Ishikawa (cell line): Measurements from ENCODE around the gene RYR1.

ENCODE experiments used
- CEBPB ChIP-seq: IDR thresholded peaks from 2 replicates; pipeline ENCODE4 v1.6.1; 2012
- CREB1 ChIP-seq: IDR thresholded peaks from 2 replicates; pipeline ENCODE4 v1.6.1; 2012; ENCODE audit warnings: low read depth
- EGR1 ChIP-seq: IDR thresholded peaks from 2 replicates; pipeline ENCODE4 v1.6.1; 2012
- EP300 ChIP-seq: IDR thresholded peaks from 2 replicates; pipeline ENCODE4 v1.6.1; 2012; ENCODE audit warnings: borderline replicate concordance
- FOXM1 ChIP-seq: IDR thresholded peaks from 2 replicates; pipeline ENCODE4 v1.6.1; 2012; ENCODE audit warnings: low read depth, borderline replicate concordance
- NFIC ChIP-seq: IDR thresholded peaks from 2 replicates; pipeline ENCODE4 v1.6.1; 2012
- RAD21 ChIP-seq: IDR thresholded peaks from 2 replicates; pipeline ENCODE4 v1.6.1; 2012; ENCODE audit warnings: low read depth
- TAF1 ChIP-seq: IDR thresholded peaks from 2 replicates; pipeline ENCODE4 v1.6.1; 2012; ENCODE audit warnings: low read depth, mild to moderate bottlenecking
- TCF12 ChIP-seq: IDR thresholded peaks from 2 replicates; pipeline ENCODE4 v1.6.1; 2012; ENCODE audit warnings: low read depth
- TEAD4 ChIP-seq: IDR thresholded peaks from 2 replicates; pipeline ENCODE4 v1.6.1; 2012
- YY1 ChIP-seq: IDR thresholded peaks from 2 replicates; pipeline ENCODE4 v1.6.1; 2012; ENCODE audit warnings: low read depth
- ZBTB7A ChIP-seq: IDR thresholded peaks from 2 replicates; pipeline ENCODE4 v1.6.1; 2012; ENCODE audit warnings: low read depth
- TF ChIP-seq, protein P1 (sequence below): IDR thresholded peaks from 2 replicates; pipeline ENCODE4 v1.6.1; 2012
- TF ChIP-seq, protein P2 (sequence below): IDR thresholded peaks from 2 replicates; pipeline ENCODE4 v1.6.1; 2012
- TF ChIP-seq, protein P3 (sequence below): IDR thresholded peaks from 2 replicates; pipeline ENCODE4 v1.6.1; 2012; ENCODE audit warnings: low read depth, mild to moderate bottlenecking

RYR1 gene

DNA sequence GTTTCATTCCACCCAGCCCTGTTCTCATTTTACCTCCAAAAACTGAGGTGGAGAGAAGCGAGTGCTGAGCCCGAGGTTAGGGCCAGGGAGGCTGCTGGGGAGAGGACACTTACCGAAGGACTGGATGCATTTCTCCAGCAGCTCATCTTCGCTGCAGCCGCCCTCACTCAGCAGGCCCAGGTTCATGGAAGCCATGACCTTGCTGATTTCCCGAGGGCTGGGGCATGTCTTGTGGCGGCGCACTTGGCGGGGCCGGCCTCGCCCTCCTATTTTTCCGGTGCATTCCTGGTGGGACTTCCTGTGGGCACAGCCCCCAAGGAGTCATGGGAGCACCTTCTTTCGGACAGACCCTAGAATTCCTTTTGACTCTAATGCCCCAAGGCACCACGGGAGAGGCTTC, 11.6 kb upstream of the RYR1 start:
- TF ChIP-seq EGR1 (no peak), TCF12 (no peak), ZBTB7A (no peak), NFIC (no peak), RAD21 (no peak), FOXM1 (no peak), TAF1 (no peak), YY1 (no peak), EP300 (no peak), TEAD4 (no peak)
- TF ChIP-seq, protein P1, sequence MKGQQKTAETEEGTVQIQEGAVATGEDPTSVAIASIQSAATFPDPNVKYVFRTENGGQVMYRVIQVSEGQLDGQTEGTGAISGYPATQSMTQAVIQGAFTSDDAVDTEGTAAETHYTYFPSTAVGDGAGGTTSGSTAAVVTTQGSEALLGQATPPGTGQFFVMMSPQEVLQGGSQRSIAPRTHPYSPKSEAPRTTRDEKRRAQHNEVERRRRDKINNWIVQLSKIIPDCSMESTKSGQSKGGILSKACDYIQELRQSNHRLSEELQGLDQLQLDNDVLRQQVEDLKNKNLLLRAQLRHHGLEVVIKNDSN = no peak
- TF ChIP-seq, protein P2, sequence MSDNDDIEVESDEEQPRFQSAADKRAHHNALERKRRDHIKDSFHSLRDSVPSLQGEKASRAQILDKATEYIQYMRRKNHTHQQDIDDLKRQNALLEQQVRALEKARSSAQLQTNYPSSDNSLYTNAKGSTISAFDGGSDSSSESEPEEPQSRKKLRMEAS = no peak
- TF ChIP-seq, protein P3, sequence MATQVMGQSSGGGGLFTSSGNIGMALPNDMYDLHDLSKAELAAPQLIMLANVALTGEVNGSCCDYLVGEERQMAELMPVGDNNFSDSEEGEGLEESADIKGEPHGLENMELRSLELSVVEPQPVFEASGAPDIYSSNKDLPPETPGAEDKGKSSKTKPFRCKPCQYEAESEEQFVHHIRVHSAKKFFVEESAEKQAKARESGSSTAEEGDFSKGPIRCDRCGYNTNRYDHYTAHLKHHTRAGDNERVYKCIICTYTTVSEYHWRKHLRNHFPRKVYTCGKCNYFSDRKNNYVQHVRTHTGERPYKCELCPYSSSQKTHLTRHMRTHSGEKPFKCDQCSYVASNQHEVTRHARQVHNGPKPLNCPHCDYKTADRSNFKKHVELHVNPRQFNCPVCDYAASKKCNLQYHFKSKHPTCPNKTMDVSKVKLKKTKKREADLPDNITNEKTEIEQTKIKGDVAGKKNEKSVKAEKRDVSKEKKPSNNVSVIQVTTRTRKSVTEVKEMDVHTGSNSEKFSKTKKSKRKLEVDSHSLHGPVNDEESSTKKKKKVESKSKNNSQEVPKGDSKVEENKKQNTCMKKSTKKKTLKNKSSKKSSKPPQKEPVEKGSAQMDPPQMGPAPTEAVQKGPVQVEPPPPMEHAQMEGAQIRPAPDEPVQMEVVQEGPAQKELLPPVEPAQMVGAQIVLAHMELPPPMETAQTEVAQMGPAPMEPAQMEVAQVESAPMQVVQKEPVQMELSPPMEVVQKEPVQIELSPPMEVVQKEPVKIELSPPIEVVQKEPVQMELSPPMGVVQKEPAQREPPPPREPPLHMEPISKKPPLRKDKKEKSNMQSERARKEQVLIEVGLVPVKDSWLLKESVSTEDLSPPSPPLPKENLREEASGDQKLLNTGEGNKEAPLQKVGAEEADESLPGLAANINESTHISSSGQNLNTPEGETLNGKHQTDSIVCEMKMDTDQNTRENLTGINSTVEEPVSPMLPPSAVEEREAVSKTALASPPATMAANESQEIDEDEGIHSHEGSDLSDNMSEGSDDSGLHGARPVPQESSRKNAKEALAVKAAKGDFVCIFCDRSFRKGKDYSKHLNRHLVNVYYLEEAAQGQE = no peak

DNA sequence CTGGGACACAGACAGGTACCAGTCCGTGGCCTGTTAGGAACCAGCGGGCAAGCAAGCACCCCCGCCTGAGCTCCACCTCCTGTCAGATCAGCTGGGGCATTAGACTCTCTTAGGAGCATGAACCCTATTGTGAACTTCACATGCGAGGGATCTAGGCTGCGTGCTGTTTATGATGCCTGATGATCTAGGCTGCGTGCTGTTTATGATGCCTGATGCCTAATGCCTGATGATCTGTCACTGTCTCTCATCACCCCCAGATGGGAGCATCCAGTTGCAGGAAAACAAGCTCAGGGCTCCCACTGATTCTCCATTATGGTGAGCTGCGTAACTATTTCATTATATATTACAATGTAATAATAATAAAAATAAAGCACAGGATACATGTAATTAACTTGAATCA, 11.1 kb upstream of the RYR1 start:
- no peak for TF ChIP-seq TAF1
- no peak for TF ChIP-seq CEBPB
- no peak for TF ChIP-seq NFIC
- no peak for TF ChIP-seq ZBTB7A
- no peak for TF ChIP-seq CREB1
- TF ChIP-seq, protein P3 = no peak
- TF ChIP-seq, protein P2 = no peak
- TF ChIP-seq YY1 = no peak
- TF ChIP-seq, protein P1 = no peak
- no peak for TF ChIP-seq TCF12
- TF ChIP-seq RAD21 = no peak
- no peak for TF ChIP-seq TEAD4
- no peak for TF ChIP-seq EGR1
- TF ChIP-seq FOXM1 = no peak
- TF ChIP-seq EP300 = no peak

DNA sequence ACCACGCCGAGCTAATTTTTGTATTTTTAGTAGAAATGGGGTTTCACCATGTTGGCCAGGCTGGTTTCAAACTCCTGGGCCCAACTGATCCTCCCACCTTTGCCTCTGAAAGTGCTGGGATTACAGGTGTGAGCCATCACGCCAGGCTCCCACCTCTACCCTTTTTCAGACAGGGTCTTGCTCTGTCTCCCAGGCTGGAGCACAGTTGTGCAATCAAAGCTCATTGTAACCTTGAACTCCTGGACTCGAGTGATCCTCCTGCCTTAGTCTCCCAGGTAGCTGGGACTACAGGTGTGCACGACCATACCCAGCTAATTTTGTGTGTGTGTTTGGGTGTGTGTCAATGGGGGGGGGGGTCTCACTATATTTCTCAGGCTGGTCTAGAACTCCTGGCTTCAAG, 9.2 kb upstream of the RYR1 start:
- TF ChIP-seq, protein P2 = no peak
- TF ChIP-seq TEAD4 (no peak), CEBPB (no peak), FOXM1 (no peak), NFIC (no peak), CREB1 (no peak), RAD21 (no peak), TAF1 (no peak), EGR1 (no peak), YY1 (no peak), ZBTB7A (no peak), TCF12 (no peak), EP300 (no peak)
- TF ChIP-seq, protein P1 = no peak
- TF ChIP-seq, protein P3 = no peak

DNA sequence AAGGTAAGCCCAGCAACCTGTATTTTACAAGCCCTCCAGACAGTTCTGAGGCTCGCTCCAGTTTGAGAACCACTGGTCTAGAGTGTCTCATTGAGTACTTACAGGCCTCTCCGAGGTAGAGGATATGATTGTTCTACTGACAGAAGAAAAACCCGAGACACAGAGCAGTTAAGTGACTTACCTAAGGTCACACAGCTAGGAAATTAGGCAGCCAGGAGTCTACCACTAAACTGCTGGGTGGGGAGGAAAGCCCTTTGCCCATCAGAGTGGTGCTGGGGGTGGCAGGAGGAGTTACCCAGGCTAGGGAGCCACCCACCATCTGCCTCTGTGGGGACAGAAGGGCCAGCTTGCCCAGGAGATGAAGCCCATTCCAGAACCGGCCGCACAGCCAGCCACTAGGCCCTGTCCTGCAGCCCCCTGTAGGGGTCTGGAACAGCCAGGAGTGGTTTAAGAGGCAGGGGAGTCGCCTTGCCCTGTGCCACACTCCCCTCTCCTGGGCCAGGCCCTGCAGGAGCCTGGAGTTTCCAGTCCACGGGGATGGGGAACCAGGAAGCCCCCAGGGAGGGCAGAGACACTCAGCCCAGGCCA, 8.2 kb upstream of the RYR1 start:
- TF ChIP-seq ZBTB7A = no peak
- TF ChIP-seq, protein P1 = no peak
- no peak for TF ChIP-seq CEBPB
- no peak for TF ChIP-seq EGR1
- no peak for TF ChIP-seq TCF12
- TF ChIP-seq RAD21 = no peak
- no peak for TF ChIP-seq NFIC
- TF ChIP-seq CREB1 = no peak
- no peak for TF ChIP-seq TAF1
- no peak for TF ChIP-seq YY1
- TF ChIP-seq, protein P3 = no peak
- TF ChIP-seq EP300 = no peak
- TF ChIP-seq TEAD4 = no peak
- TF ChIP-seq, protein P2 = no peak
- TF ChIP-seq FOXM1 = no peak
